22Rv1 (cell line): ENCODE data around the gene SMNDC1.
"Not testable (repeated sequence)": the region's sequence is repeated elsewhere in the genome, so short reads cannot be mapped to it uniquely, and the experiment has no call there.

ENCODE experiments used
- H3K27ac ChIP-seq: fragments of 450-650 bp; 2 replicates; pipeline ENCODE4 v1.5.1; 2017
- ZFX ChIP-seq: fragments of 450-650 bp; IDR thresholded peaks from 2 replicates; pipeline ENCODE4 v1.6.1; 2017; ENCODE audit warnings: antibody characterized with exemption, borderline replicate concordance
- TF ChIP-seq, protein P1 (sequence below): fragments of 450-650 bp; IDR thresholded peaks from 2 replicates; pipeline ENCODE4 v1.5.1; 2017; ENCODE audit warnings: mild to moderate bottlenecking

Gene SMNDC1

GRCh38 chr10:110263164-110263563, 41.6 kb downstream of the SMNDC1 start:
- TF ChIP-seq ZFX: no peak
- TF ChIP-seq, protein P1, sequence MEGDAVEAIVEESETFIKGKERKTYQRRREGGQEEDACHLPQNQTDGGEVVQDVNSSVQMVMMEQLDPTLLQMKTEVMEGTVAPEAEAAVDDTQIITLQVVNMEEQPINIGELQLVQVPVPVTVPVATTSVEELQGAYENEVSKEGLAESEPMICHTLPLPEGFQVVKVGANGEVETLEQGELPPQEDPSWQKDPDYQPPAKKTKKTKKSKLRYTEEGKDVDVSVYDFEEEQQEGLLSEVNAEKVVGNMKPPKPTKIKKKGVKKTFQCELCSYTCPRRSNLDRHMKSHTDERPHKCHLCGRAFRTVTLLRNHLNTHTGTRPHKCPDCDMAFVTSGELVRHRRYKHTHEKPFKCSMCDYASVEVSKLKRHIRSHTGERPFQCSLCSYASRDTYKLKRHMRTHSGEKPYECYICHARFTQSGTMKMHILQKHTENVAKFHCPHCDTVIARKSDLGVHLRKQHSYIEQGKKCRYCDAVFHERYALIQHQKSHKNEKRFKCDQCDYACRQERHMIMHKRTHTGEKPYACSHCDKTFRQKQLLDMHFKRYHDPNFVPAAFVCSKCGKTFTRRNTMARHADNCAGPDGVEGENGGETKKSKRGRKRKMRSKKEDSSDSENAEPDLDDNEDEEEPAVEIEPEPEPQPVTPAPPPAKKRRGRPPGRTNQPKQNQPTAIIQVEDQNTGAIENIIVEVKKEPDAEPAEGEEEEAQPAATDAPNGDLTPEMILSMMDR: no peak

DNA sequence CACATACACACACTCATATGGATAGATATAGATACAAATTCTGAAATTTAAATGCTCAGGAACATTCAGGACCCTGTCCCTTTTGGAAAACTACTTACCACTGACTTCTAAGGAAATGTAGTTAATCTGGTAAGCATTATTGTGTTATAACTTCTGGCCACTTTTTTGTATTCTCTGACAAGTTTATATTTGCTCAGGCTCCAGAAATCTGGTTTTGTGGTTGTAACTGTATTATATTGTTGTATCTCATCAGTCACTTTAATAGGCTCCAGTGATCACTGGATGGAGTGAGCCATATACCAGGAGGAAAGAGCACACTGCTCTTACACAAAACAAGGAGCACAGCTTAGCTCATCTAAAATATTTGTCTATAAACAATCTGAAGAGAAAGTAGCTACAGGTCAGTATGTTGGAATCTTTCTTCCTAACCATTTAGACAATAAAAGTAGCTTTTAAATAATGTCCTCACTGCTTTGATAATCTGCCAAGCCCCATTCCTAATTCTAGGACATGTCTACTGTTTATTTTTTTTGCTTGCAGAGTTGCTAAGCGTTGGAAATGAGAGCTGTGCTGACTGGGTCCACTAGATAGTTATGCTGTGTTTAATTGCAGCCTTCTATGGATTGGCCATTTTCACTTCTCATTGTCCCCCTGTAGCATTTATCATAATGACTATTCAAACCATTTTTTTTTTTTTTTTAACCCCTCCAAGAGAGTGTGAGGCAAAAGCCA, 43.8 kb downstream of the SMNDC1 start:
- TF ChIP-seq, protein P1: no peak
- no peak for TF ChIP-seq ZFX
- H3K27ac ChIP-seq: no peak overlapping the region

More at GRCh38 chr10:110263164-110263563, 41.6 kb downstream of the SMNDC1 start:
- no peak overlapping the region for H3K27ac ChIP-seq

GRCh38 chr10:110259317-110259716, 45.4 kb downstream of the SMNDC1 start:
- H3K27ac ChIP-seq: no peak overlapping the region
- TF ChIP-seq, protein P1: no peak
- TF ChIP-seq ZFX: no peak

- TF ChIP-seq ZFX: no peak
- TF ChIP-seq, protein P1: no peak
- no peak overlapping the region for H3K27ac ChIP-seq
Observed at GRCh38 chr10:110258542-110258941, 46.2 kb downstream of the SMNDC1 start.

GRCh38 chr10:110254467-110254866, 50.3 kb downstream of the SMNDC1 start:
- no peak for TF ChIP-seq ZFX
- TF ChIP-seq, protein P1: no peak
- no peak overlapping the region for H3K27ac ChIP-seq

DNA sequence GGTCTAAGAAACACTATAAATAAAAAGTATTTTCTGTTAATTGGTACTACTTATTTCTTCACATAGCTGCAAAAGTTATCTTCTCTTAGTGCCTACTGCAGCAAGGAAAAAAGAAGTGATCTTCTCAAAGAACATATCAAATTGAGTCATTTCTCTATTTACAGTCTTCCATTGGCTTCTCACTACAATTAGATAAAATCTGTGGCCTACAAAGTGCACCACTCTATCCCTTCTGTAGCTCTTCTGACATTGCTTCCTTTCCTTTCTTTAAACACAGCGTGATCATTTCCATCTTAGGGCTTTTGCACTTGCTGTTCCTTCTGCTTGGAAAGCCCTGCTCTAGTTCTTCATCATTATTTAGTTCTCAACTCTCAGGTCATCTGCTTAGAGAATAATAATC, 52.6 kb downstream of the SMNDC1 start:
- no peak overlapping the region for H3K27ac ChIP-seq
- no peak for TF ChIP-seq ZFX

GRCh38 chr10:110251392-110251791, 53.3 kb downstream of the SMNDC1 start:
- not testable (repeated sequence) for H3K27ac ChIP-seq

- H3K27ac ChIP-seq: not testable (repeated sequence)
Observed at GRCh38 chr10:110249489-110249888, 55.2 kb downstream of the SMNDC1 start.

GRCh38 chr10:110247833-110248232, 56.9 kb downstream of the SMNDC1 start:
- H3K27ac ChIP-seq: not testable (repeated sequence)
